Heart left ventricle (tissue), 16 donors: ENCODE measurements around the gene ARL13B. TPM values are rescaled to one million over a fixed set of nuclear protein-coding genes. Genes with fewer than 3 reads are reported as not detected.

Experiments used
- ATAC-seq, 4 donors: fragments of 200-7000 bp; cut with Tn5 transposase; one replicate each; pipeline ENCODE4 v1.9.1; 2020 to 2022; ENCODE audit warnings: moderate library complexity in 4 of 4, mild to moderate bottlenecking in 3 of 4, moderate number of reproducible peaks in 1 of 4
- DNase-seq, 5 donors: peaks; one replicate each; pipeline ENCODE4 v3.0.0-alpha.2; 2020
- H3K27ac ChIP-seq, 12 donors: fragments of 200-600 bp; sonication (generic) in 4 of 12; one replicate each; pipeline versions ENCODE4 v1.5.0 to v1.8.0; 2016 to 2022; ENCODE audit warnings: mild to moderate bottlenecking in 2 of 12
- H3K27me3 ChIP-seq, 9 donors: fragments of 200-600 bp; sonication (generic) in 2 of 9; one replicate each; pipeline versions ENCODE4 v1.5.1 to v1.8.0; 2016 to 2022; ENCODE audit warnings: mild to moderate bottlenecking in 3 of 9
- H3K36me3 ChIP-seq, 9 donors: fragments of 200-600 bp; sonication (generic) in 2 of 9; one replicate each; pipeline versions ENCODE4 v1.5.0 to v1.8.0; 2018 to 2022; ENCODE audit warnings: mild to moderate bottlenecking in 2 of 9
- H3K4me1 ChIP-seq, 12 donors: fragments of 200-600 bp; sonication (generic) in 4 of 12; one replicate each; pipeline versions ENCODE4 v1.5.0 to v1.8.0; 2016 to 2022; ENCODE audit warnings: mild to moderate bottlenecking in 3 of 12
- H3K4me3 ChIP-seq, 12 donors: fragments of 200-600 bp; sonication (generic) in 4 of 12; one replicate each; pipeline versions ENCODE4 v1.5.0 to v1.8.0; 2017 to 2022; ENCODE audit warnings: mild to moderate bottlenecking in 9 of 12, moderate library complexity in 4 of 12
- H3K9me3 ChIP-seq, 12 donors: fragments of 200-600 bp; sonication (generic) in 4 of 12; one replicate each; pipeline versions ENCODE4 v1.5.0 to v1.8.0; 2016 to 2022; ENCODE audit warnings: mild to moderate bottlenecking in 1 of 12
- POLR2A ChIP-seq, 2 donors: fragments of 450-650 bp; IDR thresholded peaks; one replicate each; pipeline ENCODE4 v1.6.1; 2017; ENCODE audit warnings: antibody characterized with exemption in 2 of 2, mild to moderate bottlenecking in 2 of 2, moderate library complexity in 2 of 2
- WGBS, 4 donors: extraction: QIAGEN DNeasy Blood & Tissue Kit in 2 of 4; methylation state at CpG; one replicate each; pipeline versions ENCODE4 v1.1.5 to v1.1.7; 2013 to 2018; 5-methylcytosine and 5-hydroxymethylcytosine counted together
- intact Hi-C, 10 donors: fragments of 100-400 bp; cut with DNase I; formaldehyde crosslinking; loops; one replicate each; pipeline versions ENCODE4 v1.11.1 to v1.14.2; 2022
- polyA plus RNA-seq, 2 donors: library from polyadenylated mRNA; stranded (reverse); fragments of 200-250 nt; gene quantifications; one replicate each; pipeline ENCODE4 v1.2.3, GENCODE V29; 2013
- total RNA-seq, 9 donors: library from RNA; depleted of rRNA in 2 of 9; stranded (reverse); fragments of >200 nt in 2 of 9; fragmentation: NEBNext Ultra II Directional in 3 of 9; extraction: Animal tissue kit (Norgen Biotek cat#: 25700) in 3 of 9; gene quantifications; one replicate each; pipeline versions ENCODE4 v1.1.0 to v1.2.4, GENCODE V29; 2016 to 2023
- TF ChIP-seq, protein P1 (sequence below), 12 donors: fragments of 200-600 bp; sonication (generic) in 4 of 12; IDR thresholded peaks; one replicate each; pipeline versions ENCODE4 v1.5.0 to v1.8.0; 2018 to 2022; ENCODE audit warnings: antibody characterized with exemption in 12 of 12, mild to moderate bottlenecking in 5 of 12
- donor health status: ischemic (EF 13 %, LVEDD 7.1; RV severe dilation, severe dysfunction).
- donor health status: healthy with polysubstance abuse.
- donor health status: DM: no; HTN: yes; CAD: no.
- donor health status: DM: no; HTN: no; CAD: no.
- donor health status: ischemic (EF 25% LVEDD 6.9; RV normal size, moderate dysfunction).
- donor health status: ischemic (EF 25% LVEDD 5.7; RV mildly dilated, moderate dysfunction).
- donor health status: healthy.
- donor health status: DM: yes; HTN: yes; CAD: no.
- donor health status: ischemic (EF 35%, LVEDD 5.7; RV mildly dilated, moderate dysfunction).
- donor health status: nonischemic (EF 11% LVEDD 7.7; RV severe dilation, severe dysfunction).
- donor health status: DM: yes; HTN: yes; CAD: no.
- donor health status: PGD.
- donor health status: ischemic (EF 29% LVEDD 5.4; RV normal size, mild dysfunction).
- donor health status: nonischemic (EF 23%, LVEDD 6.1; RV moderate dilation, normal function).

Gene ARL13B
- total and polyA plus RNA-seq, 11 donors: 1.7 to 9.0 (median 5.3) TPM

- H3K27me3 ChIP-seq: no peaks in the 10 kb centered on the region
- no peaks in the 10 kb centered on the region for H3K4me1 ChIP-seq
- no peak for ATAC-seq
- no peaks in the 10 kb centered on the region for H3K9me3 ChIP-seq
- DNase-seq: no peak
- peaks cover 0 to 50% (median 5%) of the 10 kb centered on the region in 9 donors for H3K36me3 ChIP-seq
- no peak overlapping the region for H3K27ac ChIP-seq
- intact Hi-C loops: no loop called here
- no peak for TF ChIP-seq POLR2A (IDR thresholded peaks at IDR 0.05)
- TF ChIP-seq, protein P1, sequence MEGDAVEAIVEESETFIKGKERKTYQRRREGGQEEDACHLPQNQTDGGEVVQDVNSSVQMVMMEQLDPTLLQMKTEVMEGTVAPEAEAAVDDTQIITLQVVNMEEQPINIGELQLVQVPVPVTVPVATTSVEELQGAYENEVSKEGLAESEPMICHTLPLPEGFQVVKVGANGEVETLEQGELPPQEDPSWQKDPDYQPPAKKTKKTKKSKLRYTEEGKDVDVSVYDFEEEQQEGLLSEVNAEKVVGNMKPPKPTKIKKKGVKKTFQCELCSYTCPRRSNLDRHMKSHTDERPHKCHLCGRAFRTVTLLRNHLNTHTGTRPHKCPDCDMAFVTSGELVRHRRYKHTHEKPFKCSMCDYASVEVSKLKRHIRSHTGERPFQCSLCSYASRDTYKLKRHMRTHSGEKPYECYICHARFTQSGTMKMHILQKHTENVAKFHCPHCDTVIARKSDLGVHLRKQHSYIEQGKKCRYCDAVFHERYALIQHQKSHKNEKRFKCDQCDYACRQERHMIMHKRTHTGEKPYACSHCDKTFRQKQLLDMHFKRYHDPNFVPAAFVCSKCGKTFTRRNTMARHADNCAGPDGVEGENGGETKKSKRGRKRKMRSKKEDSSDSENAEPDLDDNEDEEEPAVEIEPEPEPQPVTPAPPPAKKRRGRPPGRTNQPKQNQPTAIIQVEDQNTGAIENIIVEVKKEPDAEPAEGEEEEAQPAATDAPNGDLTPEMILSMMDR (IDR thresholded peaks at IDR 0.05): no peak
- 87 to 96% (median 94%) methylated on average over 2 of the region's 2 CpGs for WGBS, 4 donors
- no peak overlapping the region for H3K4me3 ChIP-seq
Measured at GRCh38 chr3:94049267-94049666, 69.3 kb downstream of the ARL13B start.

DNA sequence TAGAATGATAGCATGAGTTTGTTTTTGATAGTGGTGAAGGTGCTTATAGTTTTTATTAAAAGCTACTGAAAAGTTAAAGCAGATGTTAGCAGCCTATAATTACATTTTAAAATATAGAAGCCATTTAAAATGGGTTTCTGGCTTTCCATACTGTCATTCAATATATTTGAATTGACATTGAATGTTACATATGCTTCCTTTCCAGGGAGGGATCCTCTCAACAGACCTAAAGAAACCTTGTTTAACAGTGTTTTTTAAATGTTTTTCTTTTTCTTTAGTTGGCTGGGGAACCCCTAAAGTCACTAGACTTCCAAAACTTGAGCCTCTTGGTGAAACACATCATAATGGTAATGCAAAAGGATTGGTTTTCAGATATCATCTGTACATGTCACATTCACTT is 70.6 kb downstream of the ARL13B start:
- TF ChIP-seq POLR2A (IDR thresholded peaks at IDR 0.05): no peak
- TF ChIP-seq, protein P1 (IDR thresholded peaks at IDR 0.05): no peak
- H3K4me1 ChIP-seq: no peaks in the 10 kb centered on the region
- H3K27me3 ChIP-seq: no peaks in the 10 kb centered on the region
- ATAC-seq: no peak
- H3K4me3 ChIP-seq: no peak overlapping the region
- no peak overlapping the region for H3K27ac ChIP-seq
- no peak for DNase-seq
- H3K36me3 ChIP-seq: peaks cover 0 to 53% (median 4%) of the 10 kb centered on the region in 9 donors
- no peaks in the 10 kb centered on the region for H3K9me3 ChIP-seq
- intact Hi-C loops: no loop called here

- intact Hi-C loops: loop anchor here in 3 of 10 donors (5.0 to 10.0 kb wide), 3 partner anchors 34 to 156 kb away; partner anchors contain the start of gene STX19 (in 1 of the 3)
- peaks cover 3 to 37% (median 19%) of the 10 kb centered on the region in 12 donors for H3K4me1 ChIP-seq
- DNase-seq (peak in 1 of 5 donors; percentile 38), ATAC-seq (no peak)
- no peak overlapping the region for H3K4me3 ChIP-seq
- TF ChIP-seq, protein P1 (IDR thresholded peaks at IDR 0.05): no peak
- no peak for TF ChIP-seq POLR2A (IDR thresholded peaks at IDR 0.05)
- H3K9me3 ChIP-seq: no peaks in the 10 kb centered on the region
- H3K27me3 ChIP-seq: no peaks in the 10 kb centered on the region
- H3K27ac ChIP-seq: no peak overlapping the region
- peaks cover 0 to 30% (median 5%) of the 10 kb centered on the region in 9 donors for H3K36me3 ChIP-seq
- 95 to 98% (median 97%) methylated on average over 13 of the region's 13 CpGs for WGBS, 4 donors
Measured at GRCh38 chr3:94061297-94061696, 81.3 kb downstream of the ARL13B start.

DNA sequence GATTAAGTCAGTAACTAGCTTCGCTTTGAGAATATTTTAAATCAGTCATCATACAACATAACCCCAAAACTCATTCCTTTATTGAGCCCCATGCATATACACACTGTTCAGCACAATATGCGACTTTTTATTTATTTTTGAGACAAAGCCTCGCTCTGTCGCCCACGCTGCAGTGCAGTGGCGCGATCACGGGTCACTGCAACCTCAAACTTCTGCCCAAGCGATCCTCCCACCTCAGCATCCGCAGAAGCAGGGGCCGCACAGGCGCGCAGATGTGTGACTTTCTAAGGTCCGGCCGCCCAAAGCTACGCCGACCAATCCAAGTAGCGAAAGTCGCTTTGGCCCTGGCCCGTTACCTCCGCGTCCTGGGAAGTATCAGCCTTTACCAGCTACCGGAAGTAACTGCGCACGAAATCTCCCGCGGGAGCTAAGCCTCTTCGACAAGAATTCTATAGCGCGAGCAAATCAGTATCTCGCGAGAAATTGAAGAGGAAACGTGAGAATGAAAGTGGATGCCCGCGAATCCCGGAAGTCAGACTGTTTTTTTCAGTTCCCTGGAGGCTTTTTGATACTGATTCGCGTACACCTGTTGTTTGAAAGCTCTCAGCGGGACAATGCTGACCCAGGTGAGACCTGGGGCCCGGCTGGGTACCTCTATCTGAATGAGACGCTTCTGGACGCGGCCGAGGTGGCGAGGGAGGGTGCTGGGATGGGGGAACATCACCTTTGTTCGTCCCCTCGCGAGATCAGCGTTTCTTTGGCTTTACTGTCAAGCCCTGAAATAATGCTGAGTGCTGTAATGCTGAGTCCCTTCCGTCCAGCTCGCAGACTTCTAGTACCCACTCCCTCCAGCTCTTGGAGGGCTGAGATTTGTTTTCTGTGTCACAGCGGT is 82.8 kb downstream of the ARL13B start, which contains the start of the genes DHFR2 and NSUN3:
Gene DHFR2 (minus strand): TSS at position 404 of the 892 bp plus-strand sequence. CDS start 1,405 bp downstream, outside the sequence.
Gene NSUN3 (plus strand): TSS at position 549 of the 892 bp plus-strand sequence. CDS start 66 bp downstream, at position 615.
- Histone ChIP-seq H3K9me3 (peaks cover 0 to 5% (median 0%) of the 10 kb centered on the region in 12 donors), H3K27me3 (no peaks in the 10 kb centered on the region), H3K4me3 (peak within 1 kb of the TSS; percentile 40 to 85 (median 72)), H3K4me1 (peaks cover 3 to 43% (median 20%) of the 10 kb centered on the region in 12 donors), H3K27ac (peak within 1 kb of the TSS; percentile 79 to 99 (median 90)), H3K36me3 (peaks cover 0 to 30% (median 7%) of the 10 kb centered on the region in 9 donors)
- TF ChIP-seq, protein P1 (IDR thresholded peaks at IDR 0.05): no peak
- peak in 1 of 2 donors; percentile 55 for TF ChIP-seq POLR2A (IDR thresholded peaks at IDR 0.05)
- peak; percentile 91 to 95 (median 93) for DNase-seq
- intact Hi-C loops: loop anchor here in 4 of 10 donors (2.0 to 10.0 kb wide), 4 partner anchors 35 to 158 kb away; partner anchors contain the start of gene STX19 (in 1 of the 4)
- ATAC-seq: peak; percentile 91 to 98 (median 97)
- WGBS, 4 donors: 0 to 1% (median 1%) methylated on average over 45 to 52 of the region's 52 CpGs
